Measurements from ENCODE around the gene LYZ. TPM values are rescaled to one million over a fixed set of nuclear protein-coding genes. Genes with fewer than 3 reads are reported as not detected.

Gene LYZ
- total RNA-seq, 1 experiment from 2014 or later, result not detected

- no peak overlapping the region for H2BK5ac ChIP-seq (ENCODE audit: insufficient read length, low read length)
- no peak overlapping the region for H2BK120ac ChIP-seq (ENCODE audit: low read depth, low read length, poor library complexity, severe bottlenecking)
- Mint-ChIP-seq H3K4me3 (no peak overlapping the region), H3K36me3 (ENCODE audit: insufficient read depth in 1 of 3, low read depth in 3 of 3) (no peaks in the 10 kb centered on the region), H3K27me3 (ENCODE audit: low read depth) (no peaks in the 10 kb centered on the region), H3K9me3 (no peaks in the 10 kb centered on the region), H3K27ac (no peak overlapping the region), H3K4me1 (peaks cover 1 to 5% of the 10 kb centered on the region in 2 experiments; a peak in 3 of 4 replicates)
- H2BK12ac ChIP-seq (ENCODE audit: insufficient read length, low read depth, low read length), result no peak overlapping the region
- H2BK20ac ChIP-seq (ENCODE audit: low read depth, low read length, poor library complexity, severe bottlenecking), result no peak overlapping the region
- H3K56ac ChIP-seq (ENCODE audit: insufficient read length, low read depth, low read length), result no peak overlapping the region
- no peak overlapping the region for H4K8ac ChIP-seq (replicated peaks; ENCODE audit: insufficient read length, low read depth, low read length)
- H3K27me3 ChIP-seq (ENCODE audit: insufficient read depth, low read length), result no peaks in the 10 kb centered on the region
- H2AFZ ChIP-seq (ENCODE audit: low read length), result no peak overlapping the region
- H3K79me2 ChIP-seq (ENCODE audit: insufficient read depth, low read length), result no peaks in the 10 kb centered on the region
- no CpG with 5 or more reads among the region's 1 CpG for WGBS (ENCODE audit: extremely low coverage, insufficient read length, low lambda C conversion rate)
- no peak for DNase-seq
- H3K4me2 ChIP-seq (ENCODE audit: insufficient read depth, insufficient read length, low read length), result no peak overlapping the region
- H3K9me3 ChIP-seq (ENCODE audit: control insufficient read depth, low read depth, low read length), result no peaks in the 10 kb centered on the region
- H3K9ac ChIP-seq (ENCODE audit: extremely low read depth, insufficient read length, low read length), result no peak overlapping the region
- H3K18ac ChIP-seq (ENCODE audit: insufficient read length, low read depth, low read length), result no peak overlapping the region
- no peak overlapping the region for H3K4ac ChIP-seq (ENCODE audit: low read depth, low read length)
- no peak overlapping the region for H4K5ac ChIP-seq (ENCODE audit: insufficient read length, low read depth, low read length)
- TF ChIP-seq CTCF (conservative IDR thresholded peaks at IDR 0.05), result no peak
- H3K14ac ChIP-seq (ENCODE audit: insufficient read depth, low read length), result no peak overlapping the region
- no peak overlapping the region for H3T11ph ChIP-seq (ENCODE audit: low read length)
- no peaks in the 10 kb centered on the region for H4K20me1 ChIP-seq (ENCODE audit: control insufficient read depth, insufficient read depth, insufficient read length)
- no peak overlapping the region for H2AK5ac ChIP-seq (ENCODE audit: insufficient read length, low read length)
- H3K23me2 ChIP-seq (ENCODE audit: insufficient read length, low read depth, low read length, poor library complexity, severe bottlenecking), result no peaks in the 10 kb centered on the region
- no peak overlapping the region for H2BK15ac ChIP-seq (ENCODE audit: low read depth, low read length)
- H3K27ac ChIP-seq (ENCODE audit: insufficient read length, low read depth, low read length), result no peak overlapping the region
- no peaks in the 10 kb centered on the region for H3K79me1 ChIP-seq (ENCODE audit: insufficient read depth, low read depth, low read length, poor library complexity, severe bottlenecking)
- no peak overlapping the region for H3K23ac ChIP-seq (ENCODE audit: insufficient read length, low read depth, low read length)
- H3K4me1 ChIP-seq (ENCODE audit: insufficient read depth, low read length), result no peaks in the 10 kb centered on the region
- no peak overlapping the region for H4K91ac ChIP-seq (ENCODE audit: insufficient read length, low read depth, low read length)
These were observed 2.4 kb upstream of the LYZ start for GRCh38 chr12:69345742-69346141.
